Liver (tissue), 9 donors: ENCODE results near the gene BRI3. TPM values are rescaled to one million over a fixed set of nuclear protein-coding genes. Genes with fewer than 3 reads are reported as not detected.

Experiments
- DNase-seq: peaks from one replicate; pipeline ENCODE4 v3.0.0-alpha.2; 2017; ENCODE audit warnings: low spot score
- H3K27ac ChIP-seq, 2 donors: one replicate each; pipeline ENCODE4 v1.7.0; 2013; ENCODE audit warnings: inconsistent platforms in 2 of 2, low read length in 2 of 2, control low read depth in 1 of 2, low read depth in 1 of 2, mild to moderate bottlenecking in 1 of 2
- H3K27me3 ChIP-seq, 4 donors: one replicate each; pipeline versions ENCODE4 v1.6.1 to v1.7.0; 2013; ENCODE audit warnings: low read length in 3 of 4, inconsistent platforms in 1 of 4, mild to moderate bottlenecking in 1 of 4, moderate library complexity in 1 of 4; ENCODE audit not compliant: control insufficient read depth in 4 of 4, insufficient read depth in 4 of 4
- H3K36me3 ChIP-seq, 4 donors: one replicate each; pipeline versions ENCODE4 v1.6.1 to v1.7.0; 2013; ENCODE audit warnings: low read length in 3 of 4, mild to moderate bottlenecking in 3 of 4, low read depth in 1 of 4, moderate library complexity in 1 of 4; ENCODE audit not compliant: control insufficient read depth in 4 of 4, insufficient read depth in 3 of 4
- H3K4me1 ChIP-seq, 4 donors: one replicate each; pipeline versions ENCODE4 v1.6.1 to v1.7.0; 2013; ENCODE audit warnings: low read length in 3 of 4, mild to moderate bottlenecking in 3 of 4, moderate library complexity in 1 of 4; ENCODE audit not compliant: control insufficient read depth in 4 of 4, insufficient read depth in 4 of 4
- H3K4me3 ChIP-seq, 3 donors: one replicate each; pipeline versions ENCODE4 v1.6.1 to v1.7.0; 2013; ENCODE audit warnings: low read length in 3 of 3, control low read depth in 1 of 3, low read depth in 1 of 3, mild to moderate bottlenecking in 1 of 3
- H3K9ac ChIP-seq, 2 donors: one replicate each; pipeline ENCODE4 v1.7.0; 2013; ENCODE audit warnings: low read length in 2 of 2, mild to moderate bottlenecking in 2 of 2, moderate library complexity in 2 of 2, control low read depth in 1 of 2, low read depth in 1 of 2
- H3K9me3 ChIP-seq, 4 donors: one replicate each; pipeline versions ENCODE4 v1.6.1 to v1.7.0; 2013; ENCODE audit warnings: low read length in 3 of 4; ENCODE audit not compliant: control insufficient read depth in 4 of 4
- EGR1 ChIP-seq, 2 donors: IDR thresholded peaks; 2 replicates each; pipeline ENCODE4 v1.6.1; 2016 to 2018; ENCODE audit warnings: antibody characterized with exemption in 2 of 2, low read depth in 2 of 2
- FOXA1 ChIP-seq: IDR thresholded peaks from 2 replicates; pipeline ENCODE4 v1.6.1; 2016; ENCODE audit warnings: antibody characterized with exemption
- FOXA2 ChIP-seq: IDR thresholded peaks from 2 replicates; pipeline ENCODE4 v1.6.1; 2016; ENCODE audit warnings: antibody characterized with exemption
- GABPA ChIP-seq, 2 donors: IDR thresholded peaks in 1 of 2; conservative IDR thresholded peaks in 1 of 2; 2 replicates each; pipeline ENCODE4 v1.6.1; 2016; ENCODE audit warnings: antibody characterized with exemption in 2 of 2, mild to moderate bottlenecking in 1 of 2, moderate library complexity in 1 of 2
- HNF4A ChIP-seq, 2 donors: conservative IDR thresholded peaks; 2 replicates each; pipeline ENCODE4 v1.6.1; 2016; ENCODE audit warnings: antibody characterized with exemption in 2 of 2, mild to moderate bottlenecking in 2 of 2
- HNF4G ChIP-seq: IDR thresholded peaks from 2 replicates; pipeline ENCODE4 v1.6.1; 2016; ENCODE audit warnings: antibody characterized with exemption
- JUND ChIP-seq, 2 donors: IDR thresholded peaks; 2 replicates each; pipeline ENCODE4 v1.6.1; 2016; ENCODE audit warnings: antibody characterized with exemption in 2 of 2
- NR2F2 ChIP-seq: IDR thresholded peaks from 2 replicates; pipeline ENCODE4 v1.6.1; 2016; ENCODE audit warnings: antibody characterized with exemption
- RAD21 ChIP-seq, 2 donors: IDR thresholded peaks; 2 replicates each; pipeline ENCODE4 v1.6.1; 2016; ENCODE audit warnings: antibody characterized with exemption in 2 of 2, mild to moderate bottlenecking in 2 of 2
- RXRA ChIP-seq, 2 donors: IDR thresholded peaks; 2 replicates each; pipeline ENCODE4 v1.6.1; 2017 to 2018; ENCODE audit warnings: antibody characterized with exemption in 2 of 2, mild to moderate bottlenecking in 1 of 2
- SP1 ChIP-seq: IDR thresholded peaks from 2 replicates; pipeline ENCODE4 v1.6.1; 2018; ENCODE audit warnings: antibody characterized with exemption, mild to moderate bottlenecking
- TAF1 ChIP-seq: conservative IDR thresholded peaks from 2 replicates; pipeline ENCODE4 v1.6.1; 2016; ENCODE audit warnings: antibody characterized with exemption, mild to moderate bottlenecking
- YY1 ChIP-seq: IDR thresholded peaks from 2 replicates; pipeline ENCODE4 v1.6.1; 2016; ENCODE audit warnings: antibody characterized with exemption, mild to moderate bottlenecking
- WGBS: extraction: QIAGEN DNeasy Blood & Tissue Kit; methylation state at CpG from one replicate; pipeline ENCODE4 v1.1.7; 2013; 5-methylcytosine and 5-hydroxymethylcytosine counted together
- polyA plus RNA-seq, 2 donors: library from polyadenylated mRNA; stranded (reverse) in 1 of 2; unstranded in 1 of 2; fragments of 200-250 nt in 1 of 2; fragments of >200 nt in 1 of 2; fragmentation: Nextera tagmentation in 1 of 2; extraction: Ambion mirVana in 1 of 2; gene quantifications; one replicate each; pipeline versions ENCODE4 v1.2.1 to v1.2.3, GENCODE V29; 2013 to 2015
- total RNA-seq, 2 donors: library from RNA; depleted of rRNA; stranded (reverse); fragments of >200 nt; gene quantifications; one replicate each; pipeline ENCODE4 v1.2.3, GENCODE V29; 2014
- TF ChIP-seq, protein P1 (sequence below): IDR thresholded peaks from 2 replicates; pipeline ENCODE4 v1.6.1; 2016; ENCODE audit warnings: antibody characterized with exemption, mild to moderate bottlenecking
- TF ChIP-seq, protein P2 (sequence below): IDR thresholded peaks from 2 replicates; pipeline ENCODE4 v1.6.1; 2016; ENCODE audit warnings: antibody characterized with exemption
- TF ChIP-seq, protein P3 (sequence below): fragments of 150-350 bp; IDR thresholded peaks from 2 replicates; pipeline ENCODE4 v1.5.1; 2017; ENCODE audit warnings: improper control_type of control experiment, low read depth, low read length; ENCODE audit not compliant: missing input control
- TF ChIP-seq, protein P4 (sequence below): IDR thresholded peaks from 2 replicates; pipeline ENCODE4 v1.6.1; 2016; ENCODE audit warnings: antibody characterized with exemption
- TF ChIP-seq, protein P5 (sequence below): IDR thresholded peaks from 2 replicates; pipeline ENCODE4 v1.6.1; 2016; ENCODE audit warnings: antibody characterized with exemption
- donor health status: healthy.
- donor health status: healthy.
- donor health status: healthy.
- donor health status: healthy.
- donor health status: healthy.

BRI3 gene
- total and polyA plus RNA-seq, 4 donors, result 14.0 to 80.4 (median 49.7) TPM

DNA sequence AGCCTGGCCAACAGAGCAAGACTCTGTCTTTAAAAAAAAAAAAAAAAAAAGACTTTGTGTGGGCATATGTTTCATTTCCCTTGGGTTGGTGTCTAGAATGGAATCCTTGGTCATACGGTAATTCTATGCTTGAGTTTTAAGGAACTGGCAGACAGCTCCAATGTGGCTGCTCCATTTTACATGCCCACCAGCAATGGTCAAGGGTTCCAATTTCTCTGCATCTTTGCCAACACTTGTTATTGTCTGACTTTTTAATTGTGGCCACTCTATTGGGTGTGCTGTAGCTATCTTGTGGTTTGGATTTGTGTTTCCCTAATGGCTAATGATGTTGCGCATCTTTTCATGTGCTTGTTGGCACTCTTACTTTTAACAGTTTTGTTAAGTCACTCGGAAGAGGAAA, 57.6 kb downstream of the BRI3 start:
- Histone ChIP-seq H3K9me3 (no peaks in the 10 kb centered on the region), H3K4me3 (no peak overlapping the region), H3K27me3 (no peaks in the 10 kb centered on the region), H3K9ac (no peak overlapping the region), H3K4me1 (peaks cover 0 to 3% (median under 1%) of the 10 kb centered on the region in 4 donors), H3K36me3 (peaks cover 0 to 1% (median 0%) of the 10 kb centered on the region in 4 donors), H3K27ac (no peak overlapping the region)
- DNase-seq, result no peak
- over 99% methylated on average over 3 of the region's 3 CpGs for WGBS
- TF ChIP-seq JUND (IDR thresholded peaks at IDR 0.05), result no peak
- TF ChIP-seq, protein P1, sequence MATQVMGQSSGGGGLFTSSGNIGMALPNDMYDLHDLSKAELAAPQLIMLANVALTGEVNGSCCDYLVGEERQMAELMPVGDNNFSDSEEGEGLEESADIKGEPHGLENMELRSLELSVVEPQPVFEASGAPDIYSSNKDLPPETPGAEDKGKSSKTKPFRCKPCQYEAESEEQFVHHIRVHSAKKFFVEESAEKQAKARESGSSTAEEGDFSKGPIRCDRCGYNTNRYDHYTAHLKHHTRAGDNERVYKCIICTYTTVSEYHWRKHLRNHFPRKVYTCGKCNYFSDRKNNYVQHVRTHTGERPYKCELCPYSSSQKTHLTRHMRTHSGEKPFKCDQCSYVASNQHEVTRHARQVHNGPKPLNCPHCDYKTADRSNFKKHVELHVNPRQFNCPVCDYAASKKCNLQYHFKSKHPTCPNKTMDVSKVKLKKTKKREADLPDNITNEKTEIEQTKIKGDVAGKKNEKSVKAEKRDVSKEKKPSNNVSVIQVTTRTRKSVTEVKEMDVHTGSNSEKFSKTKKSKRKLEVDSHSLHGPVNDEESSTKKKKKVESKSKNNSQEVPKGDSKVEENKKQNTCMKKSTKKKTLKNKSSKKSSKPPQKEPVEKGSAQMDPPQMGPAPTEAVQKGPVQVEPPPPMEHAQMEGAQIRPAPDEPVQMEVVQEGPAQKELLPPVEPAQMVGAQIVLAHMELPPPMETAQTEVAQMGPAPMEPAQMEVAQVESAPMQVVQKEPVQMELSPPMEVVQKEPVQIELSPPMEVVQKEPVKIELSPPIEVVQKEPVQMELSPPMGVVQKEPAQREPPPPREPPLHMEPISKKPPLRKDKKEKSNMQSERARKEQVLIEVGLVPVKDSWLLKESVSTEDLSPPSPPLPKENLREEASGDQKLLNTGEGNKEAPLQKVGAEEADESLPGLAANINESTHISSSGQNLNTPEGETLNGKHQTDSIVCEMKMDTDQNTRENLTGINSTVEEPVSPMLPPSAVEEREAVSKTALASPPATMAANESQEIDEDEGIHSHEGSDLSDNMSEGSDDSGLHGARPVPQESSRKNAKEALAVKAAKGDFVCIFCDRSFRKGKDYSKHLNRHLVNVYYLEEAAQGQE, result no peak
- no peak for TF ChIP-seq TAF1
- TF ChIP-seq, protein P2, sequence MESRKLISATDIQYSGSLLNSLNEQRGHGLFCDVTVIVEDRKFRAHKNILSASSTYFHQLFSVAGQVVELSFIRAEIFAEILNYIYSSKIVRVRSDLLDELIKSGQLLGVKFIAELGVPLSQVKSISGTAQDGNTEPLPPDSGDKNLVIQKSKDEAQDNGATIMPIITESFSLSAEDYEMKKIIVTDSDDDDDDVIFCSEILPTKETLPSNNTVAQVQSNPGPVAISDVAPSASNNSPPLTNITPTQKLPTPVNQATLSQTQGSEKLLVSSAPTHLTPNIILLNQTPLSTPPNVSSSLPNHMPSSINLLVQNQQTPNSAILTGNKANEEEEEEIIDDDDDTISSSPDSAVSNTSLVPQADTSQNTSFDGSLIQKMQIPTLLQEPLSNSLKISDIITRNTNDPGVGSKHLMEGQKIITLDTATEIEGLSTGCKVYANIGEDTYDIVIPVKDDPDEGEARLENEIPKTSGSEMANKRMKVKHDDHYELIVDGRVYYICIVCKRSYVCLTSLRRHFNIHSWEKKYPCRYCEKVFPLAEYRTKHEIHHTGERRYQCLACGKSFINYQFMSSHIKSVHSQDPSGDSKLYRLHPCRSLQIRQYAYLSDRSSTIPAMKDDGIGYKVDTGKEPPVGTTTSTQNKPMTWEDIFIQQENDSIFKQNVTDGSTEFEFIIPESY, result no peak
- TF ChIP-seq NR2F2, result no peak
- TF ChIP-seq EGR1 (IDR thresholded peaks at IDR 0.05; ENCODE audit: low read depth in 2 of 2), result no peak
- no peak for TF ChIP-seq SP1
- no peak for TF ChIP-seq FOXA1
- TF ChIP-seq RXRA (IDR thresholded peaks at IDR 0.05), result no peak
- TF ChIP-seq, protein P3, sequence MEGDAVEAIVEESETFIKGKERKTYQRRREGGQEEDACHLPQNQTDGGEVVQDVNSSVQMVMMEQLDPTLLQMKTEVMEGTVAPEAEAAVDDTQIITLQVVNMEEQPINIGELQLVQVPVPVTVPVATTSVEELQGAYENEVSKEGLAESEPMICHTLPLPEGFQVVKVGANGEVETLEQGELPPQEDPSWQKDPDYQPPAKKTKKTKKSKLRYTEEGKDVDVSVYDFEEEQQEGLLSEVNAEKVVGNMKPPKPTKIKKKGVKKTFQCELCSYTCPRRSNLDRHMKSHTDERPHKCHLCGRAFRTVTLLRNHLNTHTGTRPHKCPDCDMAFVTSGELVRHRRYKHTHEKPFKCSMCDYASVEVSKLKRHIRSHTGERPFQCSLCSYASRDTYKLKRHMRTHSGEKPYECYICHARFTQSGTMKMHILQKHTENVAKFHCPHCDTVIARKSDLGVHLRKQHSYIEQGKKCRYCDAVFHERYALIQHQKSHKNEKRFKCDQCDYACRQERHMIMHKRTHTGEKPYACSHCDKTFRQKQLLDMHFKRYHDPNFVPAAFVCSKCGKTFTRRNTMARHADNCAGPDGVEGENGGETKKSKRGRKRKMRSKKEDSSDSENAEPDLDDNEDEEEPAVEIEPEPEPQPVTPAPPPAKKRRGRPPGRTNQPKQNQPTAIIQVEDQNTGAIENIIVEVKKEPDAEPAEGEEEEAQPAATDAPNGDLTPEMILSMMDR, result no peak
- TF ChIP-seq RAD21 (IDR thresholded peaks at IDR 0.05), result no peak
- no peak for TF ChIP-seq YY1
- no peak for TF ChIP-seq HNF4A (conservative IDR thresholded peaks at IDR 0.05)
- TF ChIP-seq, protein P4, sequence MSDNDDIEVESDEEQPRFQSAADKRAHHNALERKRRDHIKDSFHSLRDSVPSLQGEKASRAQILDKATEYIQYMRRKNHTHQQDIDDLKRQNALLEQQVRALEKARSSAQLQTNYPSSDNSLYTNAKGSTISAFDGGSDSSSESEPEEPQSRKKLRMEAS, result no peak
- TF ChIP-seq HNF4G, result no peak
- no peak for TF ChIP-seq GABPA (IDR thresholded peaks at IDR 0.05 in 1 of 2, conservative IDR thresholded peaks at IDR 0.05 in 1 of 2)
- TF ChIP-seq FOXA2, result no peak

DNA sequence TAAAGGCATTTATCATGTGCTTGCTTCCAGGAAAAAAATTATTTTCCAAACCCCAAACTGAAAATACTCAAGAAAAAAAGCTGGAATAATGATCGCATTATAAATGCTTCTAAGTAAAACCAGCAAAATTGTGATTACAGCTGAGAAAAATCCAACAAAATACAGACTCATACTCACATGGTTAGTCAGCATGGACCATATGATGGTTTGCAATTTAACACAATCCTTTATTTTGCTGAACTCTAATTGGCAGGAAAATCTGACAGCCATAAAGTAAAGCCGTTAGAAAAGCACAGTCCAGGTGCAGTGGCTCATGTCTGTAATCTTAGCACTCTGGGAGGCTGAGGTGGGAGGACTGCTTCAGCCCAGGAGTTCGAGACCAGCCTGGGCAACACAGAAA, 59.6 kb downstream of the BRI3 start:
- Histone ChIP-seq H3K4me1 (peaks cover 0 to 3% (median under 1%) of the 10 kb centered on the region in 4 donors), H3K9me3 (no peaks in the 10 kb centered on the region), H3K27ac (no peak overlapping the region), H3K4me3 (no peak overlapping the region), H3K27me3 (no peaks in the 10 kb centered on the region), H3K9ac (no peak overlapping the region), H3K36me3 (peaks cover 0 to 1% (median 0%) of the 10 kb centered on the region in 4 donors)
- no peak for DNase-seq
- 90% methylated on average over 3 of the region's 3 CpGs for WGBS
- TF ChIP-seq NR2F2, result no peak
- no peak for TF ChIP-seq GABPA (IDR thresholded peaks at IDR 0.05 in 1 of 2, conservative IDR thresholded peaks at IDR 0.05 in 1 of 2)
- no peak for TF ChIP-seq SP1
- TF ChIP-seq, protein P1, result no peak
- TF ChIP-seq, protein P4, result no peak
- TF ChIP-seq, protein P5, sequence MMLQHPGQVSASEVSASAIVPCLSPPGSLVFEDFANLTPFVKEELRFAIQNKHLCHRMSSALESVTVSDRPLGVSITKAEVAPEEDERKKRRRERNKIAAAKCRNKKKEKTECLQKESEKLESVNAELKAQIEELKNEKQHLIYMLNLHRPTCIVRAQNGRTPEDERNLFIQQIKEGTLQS, result no peak
- TF ChIP-seq TAF1, result no peak
- TF ChIP-seq, protein P2, result no peak
- no peak for TF ChIP-seq RAD21 (IDR thresholded peaks at IDR 0.05)
- TF ChIP-seq JUND (IDR thresholded peaks at IDR 0.05), result no peak
- TF ChIP-seq HNF4A (conservative IDR thresholded peaks at IDR 0.05), result no peak
- TF ChIP-seq FOXA1, result no peak
